NCI-H2227 (cell line): Measurements from ENCODE around the gene SLC19A1.
A peak's percentile ranks its signal among the peaks of the same experiment; 100 is the strongest.

Experiments
- DNase-seq: peaks from one replicate; lab custom pipeline; 2025; ENCODE audit not compliant: unreplicated experiment; lab: John Stamatoyannopoulos, UW

Gene SLC19A1

GRCh38 chr21:45457161-45457831 is 84.9 kb downstream of the SLC19A1 start:
- DNase-seq = no peak

GRCh38 chr21:45456584-45457160 is 85.6 kb downstream of the SLC19A1 start:
- DNase-seq = no peak

- DNase-seq = no peak
These were observed 86.3 kb downstream of the SLC19A1 start for GRCh38 chr21:45455674-45456583.

- DNase-seq = peak; percentile 7
These were observed 87.1 kb downstream of the SLC19A1 start for GRCh38 chr21:45454926-45455673.

GRCh38 chr21:45454060-45454925 is 87.9 kb downstream of the SLC19A1 start:
- DNase-seq = no peak

GRCh38 chr21:45453308-45453950 is 88.8 kb downstream of the SLC19A1 start:
- no peak for DNase-seq

GRCh38 chr21:45452696-45453307 is 89.4 kb downstream of the SLC19A1 start:
- no peak for DNase-seq

GRCh38 chr21:45451771-45452182 is 90.5 kb downstream of the SLC19A1 start:
- DNase-seq = no peak

GRCh38 chr21:45451091-45451740 is 91.0 kb downstream of the SLC19A1 start:
- no peak for DNase-seq

GRCh38 chr21:45450423-45451090 is 91.7 kb downstream of the SLC19A1 start:
- no peak for DNase-seq

GRCh38 chr21:45449658-45450422 is 92.4 kb downstream of the SLC19A1 start:
- no peak for DNase-seq

GRCh38 chr21:45448810-45449657 is 93.2 kb downstream of the SLC19A1 start:
- no peak for DNase-seq

- DNase-seq = no peak
These were observed 93.9 kb downstream of the SLC19A1 start for GRCh38 chr21:45448283-45448809.
